Limb (tissue), 2 donors: ENCODE results near the gene NPAS3.

Source experiments
- DNase-seq, 2 donors: peaks; one replicate each; pipeline ENCODE4 v3.0.0-alpha.2; 2016; ENCODE audit errors: extremely low spot score in 2 of 2

NPAS3 gene

DNA sequence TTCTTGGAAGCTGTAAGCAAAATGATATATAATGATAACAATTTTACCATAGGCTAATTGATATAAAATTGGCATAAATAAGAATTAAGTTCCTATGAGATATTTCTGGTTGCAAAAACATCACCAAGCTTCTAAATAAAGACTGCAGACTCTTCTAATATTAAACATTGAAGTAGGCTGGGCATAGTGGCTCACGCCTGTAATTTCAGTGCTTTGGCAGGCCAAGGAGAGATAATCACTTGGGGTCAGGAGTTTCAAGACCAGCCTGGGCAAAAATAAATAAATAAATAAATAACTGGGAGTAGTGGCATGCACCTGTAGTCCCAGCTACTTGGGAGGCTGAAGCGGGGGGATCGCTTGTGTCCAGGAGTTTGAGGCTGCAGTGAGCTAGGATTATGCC, 71.8 kb downstream of the NPAS3 start:
- DNase-seq = no peak

DNA sequence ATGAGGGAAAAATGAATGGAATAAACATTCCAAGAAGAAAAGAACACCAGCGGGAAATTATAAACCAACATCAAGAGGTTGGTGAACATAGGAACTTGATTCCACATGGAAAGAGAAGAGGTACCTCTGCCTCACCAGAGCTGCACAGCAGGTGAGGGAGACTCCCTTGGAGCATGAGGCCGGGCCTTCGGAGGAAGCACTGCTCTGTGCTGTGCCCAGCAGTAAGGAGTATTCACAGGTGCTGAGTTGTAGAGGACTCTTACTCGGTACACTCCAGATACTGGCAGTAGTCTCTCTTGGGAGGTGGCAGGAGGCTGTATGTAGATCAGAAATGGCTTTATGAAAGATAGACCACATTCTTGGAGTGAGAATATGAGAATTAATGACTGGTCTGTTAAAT, 76.0 kb downstream of the NPAS3 start:
- DNase-seq = no peak

DNA sequence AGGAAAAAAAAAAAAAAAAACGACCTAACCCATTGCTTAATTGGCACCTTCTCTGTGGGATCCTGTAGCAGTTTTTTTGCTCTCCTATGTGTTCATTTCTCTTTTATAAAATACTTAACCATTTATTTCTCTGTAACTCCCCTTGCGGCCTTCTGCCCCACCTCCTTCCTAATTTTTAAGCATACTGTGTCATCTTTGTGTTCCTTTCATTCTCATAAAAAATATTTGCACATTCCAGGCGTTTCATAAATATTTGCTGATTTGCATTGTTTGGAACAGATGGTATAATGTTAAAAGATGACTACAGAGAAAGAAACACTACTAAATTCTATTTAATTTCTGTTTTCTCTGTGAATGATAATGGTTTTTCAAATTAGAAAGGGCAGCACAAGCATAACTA, 77.9 kb downstream of the NPAS3 start:
- DNase-seq = no peak

DNA sequence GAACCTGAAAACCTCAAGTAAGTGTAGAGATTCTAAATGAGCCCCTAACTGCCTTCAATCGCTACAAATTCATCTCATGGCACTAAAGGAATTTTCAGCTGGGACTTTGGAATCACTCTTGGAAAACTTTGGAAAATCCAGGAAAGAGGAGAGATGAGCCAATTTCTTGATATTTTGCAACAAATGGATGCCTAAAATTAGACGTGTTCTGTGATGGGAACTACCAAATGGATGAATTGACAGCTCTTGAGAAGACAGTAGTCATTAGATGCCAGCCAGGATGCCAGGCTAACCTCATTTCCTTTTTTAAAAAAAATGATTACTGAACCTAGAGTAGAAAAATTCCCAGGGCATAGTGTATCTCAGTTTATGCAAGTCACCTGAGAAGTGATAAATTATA, 78.3 kb downstream of the NPAS3 start:
- no peak for DNase-seq

DNA sequence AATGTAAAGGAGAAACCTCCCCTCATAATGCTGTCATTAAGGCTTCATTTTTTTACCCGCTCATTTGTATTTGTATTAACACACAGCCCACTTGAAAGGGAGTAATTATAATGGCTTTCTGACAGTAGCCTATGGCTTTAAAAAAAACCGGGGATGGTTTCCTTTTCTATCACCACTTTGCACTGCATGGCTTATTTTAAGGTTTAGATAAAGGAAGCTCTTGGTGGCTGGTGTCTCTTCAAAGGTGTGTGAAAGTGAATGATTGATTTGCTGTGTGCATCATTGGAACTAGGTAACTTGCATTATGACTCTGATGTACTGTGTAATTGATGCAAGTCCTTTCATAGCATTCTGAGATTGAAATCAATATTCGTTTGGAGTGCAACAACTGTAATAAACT, 80.7 kb downstream of the NPAS3 start:
- no peak for DNase-seq

DNA sequence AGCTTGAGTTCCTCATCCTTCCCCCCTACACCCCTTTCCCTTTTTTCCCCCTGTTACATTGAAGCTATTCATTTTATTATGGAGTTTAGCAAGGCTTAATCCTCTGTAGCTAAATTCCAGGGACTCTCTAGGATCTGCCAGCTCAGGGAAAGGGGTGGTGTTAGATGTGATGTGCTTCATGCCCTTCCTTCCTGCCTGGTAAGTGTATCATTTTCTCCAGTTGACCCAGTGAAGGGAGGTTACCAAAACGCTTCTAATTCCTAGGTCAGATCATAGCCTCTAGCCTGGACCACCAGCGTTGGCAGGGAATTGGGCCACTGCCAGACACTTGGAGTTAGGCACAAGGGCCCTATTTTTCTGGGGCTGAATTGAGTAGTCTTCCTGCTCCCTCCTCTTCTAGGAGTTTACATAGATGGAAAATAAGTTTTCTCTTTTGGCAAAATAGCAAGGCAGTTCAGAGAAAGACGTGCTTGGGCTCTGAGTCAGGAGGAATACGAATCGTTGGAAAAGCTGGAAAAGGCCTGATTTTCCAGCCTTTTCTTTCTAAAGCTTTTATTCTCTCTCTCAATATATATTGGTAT, 88.3 kb downstream of the NPAS3 start:
- DNase-seq = peak; percentile 71 to 79

DNA sequence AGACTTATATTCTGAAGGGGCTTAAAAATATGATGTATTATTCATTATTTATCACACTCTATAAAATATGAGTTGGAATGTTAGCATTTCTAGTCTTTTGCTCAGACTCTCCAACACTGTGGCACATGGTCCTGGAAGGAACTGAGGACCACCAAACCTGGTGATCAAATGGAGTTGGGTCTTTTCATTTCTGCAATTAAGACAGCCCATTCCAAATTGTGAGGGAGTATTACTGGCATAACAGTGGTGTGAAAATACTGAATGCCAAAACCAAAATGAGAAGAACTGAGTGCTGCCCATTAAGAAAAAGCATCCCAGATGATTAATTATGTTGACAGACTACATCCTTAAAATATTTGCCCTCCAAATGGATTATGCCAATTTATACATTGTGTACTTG, 90.8 kb downstream of the NPAS3 start:
- DNase-seq = no peak

DNA sequence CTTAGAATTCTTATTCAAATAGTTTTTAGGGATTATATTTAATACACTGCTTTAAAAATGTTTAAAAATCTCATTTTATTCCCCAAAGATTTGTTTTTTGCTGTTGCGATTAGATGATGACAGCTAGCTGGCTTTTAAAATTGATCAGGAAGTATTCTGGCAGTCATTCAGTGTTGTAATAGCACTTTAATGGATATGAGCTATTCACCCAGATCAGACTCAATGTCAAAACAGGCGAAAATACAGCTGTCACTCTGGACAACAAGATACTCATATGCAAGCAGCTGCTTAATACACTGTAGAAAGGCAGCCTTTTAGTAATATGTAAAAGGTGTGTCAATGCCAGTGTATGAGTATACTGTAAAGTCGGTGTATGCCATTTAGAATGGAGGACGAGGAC, 91.7 kb downstream of the NPAS3 start:
- DNase-seq = peak in 1 of 2 donors; percentile 14

DNA sequence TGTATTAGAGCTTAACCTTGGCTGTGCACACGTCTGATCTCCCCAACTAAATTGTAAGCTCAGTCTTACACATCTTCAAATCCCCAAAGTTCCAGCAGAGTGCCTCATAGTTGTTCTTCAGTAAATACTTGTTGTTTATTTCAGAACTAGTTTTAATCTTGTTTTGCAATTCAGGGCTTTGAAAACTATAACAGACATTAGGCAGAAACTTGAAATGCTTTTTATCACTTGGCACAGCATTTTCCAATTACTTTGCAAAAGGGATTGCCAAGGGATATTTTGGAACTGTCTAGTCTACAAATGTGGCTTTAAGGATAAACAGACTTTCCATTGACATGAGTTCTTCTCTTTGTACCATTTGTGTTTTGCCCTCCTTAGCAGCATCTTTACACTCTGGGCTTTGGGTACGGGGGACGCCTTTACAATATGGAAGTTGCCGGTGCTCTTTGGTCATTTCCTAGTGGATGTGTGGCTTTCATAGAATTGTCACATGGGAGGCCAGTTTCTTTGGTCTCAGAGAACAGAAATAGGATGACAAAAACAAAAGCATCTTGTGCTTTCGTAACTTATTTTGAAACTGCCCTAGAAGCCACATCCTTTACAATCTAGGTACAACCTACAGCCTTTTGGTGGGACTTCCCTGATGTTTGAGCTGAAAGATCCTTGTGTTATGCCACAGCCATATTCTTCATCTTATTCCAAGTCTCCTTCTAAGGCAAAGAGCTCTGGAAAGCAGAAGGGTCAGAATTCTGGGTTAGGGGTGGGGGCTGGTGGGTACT, 96.9 kb downstream of the NPAS3 start:
- DNase-seq = no peak

DNA sequence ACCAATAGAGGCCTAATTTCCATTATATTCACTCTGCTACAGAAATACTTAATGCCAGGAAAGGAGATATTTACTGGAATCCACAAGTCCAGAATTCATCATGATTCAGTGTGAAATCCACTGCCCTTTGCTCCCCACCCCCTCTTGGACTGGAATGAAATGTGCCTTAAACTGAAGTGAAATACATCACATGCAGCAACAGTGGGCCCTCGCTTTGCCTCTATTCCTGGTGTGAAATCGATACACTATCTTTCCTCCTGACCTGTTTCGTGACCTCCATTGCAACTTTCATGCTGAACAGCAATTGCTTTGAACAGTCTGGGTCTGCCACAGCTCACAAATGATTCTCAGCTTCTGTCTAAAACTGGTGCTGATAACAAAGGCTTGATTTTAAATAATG, 100.6 kb downstream of the NPAS3 start:
- no peak for DNase-seq

DNA sequence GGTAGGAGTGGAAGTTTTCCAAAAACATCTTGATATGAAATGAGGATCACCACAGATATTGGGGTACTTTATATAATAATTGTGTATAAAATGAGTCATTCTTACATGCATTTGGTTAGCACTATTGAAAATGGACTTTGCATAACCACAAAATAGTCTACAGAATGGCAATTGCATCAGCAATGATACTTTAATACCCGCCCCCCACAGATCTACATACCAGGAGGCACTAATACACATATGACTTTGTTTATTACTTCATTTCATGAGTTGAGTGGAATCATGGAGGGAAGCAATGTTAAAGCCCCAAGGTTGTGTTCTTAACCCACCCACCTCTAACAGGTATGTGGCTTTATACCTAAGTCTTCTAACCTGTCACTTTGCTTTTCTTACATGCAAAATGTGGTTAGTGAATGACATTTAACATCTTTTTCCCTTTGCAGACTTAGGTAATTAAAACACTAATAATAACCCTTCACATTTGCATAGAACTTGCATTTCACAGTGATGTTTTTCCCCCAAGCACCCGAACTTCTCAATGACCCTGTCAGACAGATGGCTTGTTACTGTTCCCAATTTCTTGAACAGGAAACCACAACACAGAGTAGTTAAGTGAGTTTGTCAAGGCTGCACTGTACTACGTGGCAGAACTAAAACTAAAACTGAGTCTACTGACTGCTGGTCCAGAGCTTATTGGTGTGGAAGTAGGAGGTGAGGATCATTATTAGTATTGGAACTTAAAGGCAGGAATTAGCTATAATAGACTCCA, 101.9 kb downstream of the NPAS3 start:
- no peak for DNase-seq

DNA sequence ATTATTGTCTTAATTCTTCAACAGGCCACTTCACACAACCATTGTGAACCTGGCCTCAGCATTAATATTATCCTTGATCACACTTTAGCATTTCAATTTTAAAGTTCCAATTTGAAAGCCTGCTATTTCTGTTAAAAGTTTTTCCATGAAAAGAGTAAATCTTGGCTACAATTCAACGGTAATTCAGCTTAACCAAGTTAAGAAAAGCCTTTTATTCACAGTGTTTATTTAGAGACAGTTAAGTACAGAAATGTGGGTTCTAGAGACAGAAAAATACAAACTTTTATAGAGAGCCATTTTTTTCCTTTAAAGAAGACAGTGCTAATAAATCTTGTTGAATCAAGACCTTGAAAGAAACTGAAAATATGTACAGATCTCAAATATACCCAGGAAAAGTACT, 103.9 kb downstream of the NPAS3 start:
- DNase-seq = no peak

DNA sequence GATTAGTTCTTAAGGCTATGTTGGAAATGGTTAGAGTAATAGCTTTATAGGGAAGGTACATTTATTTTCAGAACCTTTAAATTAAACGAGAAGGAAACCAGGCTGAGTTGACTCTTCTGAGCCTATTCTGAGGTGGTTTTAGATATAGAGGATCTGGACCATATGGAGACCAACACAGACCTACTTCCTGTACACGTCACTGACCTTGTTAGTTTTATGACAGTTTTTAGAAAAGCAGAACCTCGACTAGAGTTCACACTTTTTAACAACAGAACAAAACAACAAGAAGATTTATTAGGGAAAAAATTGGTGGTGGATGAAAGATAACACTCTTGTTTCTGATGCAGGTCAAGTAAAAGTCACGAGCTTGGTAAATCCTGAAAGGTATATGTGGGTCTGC, 107.1 kb downstream of the NPAS3 start:
- DNase-seq = no peak

DNA sequence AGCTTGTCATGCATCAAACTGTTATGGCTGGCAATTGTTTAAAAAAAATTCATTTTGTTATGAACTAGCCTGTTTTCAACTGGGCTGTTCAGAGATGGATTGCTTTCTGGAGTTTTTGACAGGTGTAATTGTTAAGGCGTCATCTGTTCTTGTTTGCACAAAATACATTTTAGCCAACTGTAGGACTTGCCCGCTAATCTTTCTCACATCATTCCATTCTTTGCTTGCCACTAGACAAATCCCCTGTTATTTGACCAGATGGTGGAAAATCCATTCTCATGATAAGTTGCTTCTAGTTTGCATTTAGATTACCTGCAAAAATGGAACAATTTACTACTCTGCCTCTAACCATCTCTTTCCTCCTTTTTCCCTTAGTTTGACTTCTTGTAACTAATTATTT, 114.3 kb downstream of the NPAS3 start:
- DNase-seq = no peak

DNA sequence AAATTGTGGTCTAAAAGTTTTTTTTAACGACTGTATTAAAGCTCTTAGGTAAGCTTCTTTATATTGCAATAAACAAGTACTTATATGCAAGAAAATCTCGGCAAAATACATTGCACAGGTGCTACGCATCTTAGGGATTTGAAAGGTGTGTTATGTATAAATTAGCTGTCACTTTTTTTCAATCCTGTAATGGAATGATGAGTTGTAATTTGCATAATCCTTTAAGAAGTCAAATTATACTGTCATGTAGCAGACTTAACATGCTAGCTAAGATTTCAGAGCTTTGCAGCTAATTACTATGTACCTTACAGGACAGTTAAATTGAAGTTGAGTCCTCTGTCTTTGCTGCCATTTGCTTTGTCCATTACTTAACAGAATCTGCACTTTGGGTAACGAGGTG, 117.5 kb downstream of the NPAS3 start:
- no peak for DNase-seq

DNA sequence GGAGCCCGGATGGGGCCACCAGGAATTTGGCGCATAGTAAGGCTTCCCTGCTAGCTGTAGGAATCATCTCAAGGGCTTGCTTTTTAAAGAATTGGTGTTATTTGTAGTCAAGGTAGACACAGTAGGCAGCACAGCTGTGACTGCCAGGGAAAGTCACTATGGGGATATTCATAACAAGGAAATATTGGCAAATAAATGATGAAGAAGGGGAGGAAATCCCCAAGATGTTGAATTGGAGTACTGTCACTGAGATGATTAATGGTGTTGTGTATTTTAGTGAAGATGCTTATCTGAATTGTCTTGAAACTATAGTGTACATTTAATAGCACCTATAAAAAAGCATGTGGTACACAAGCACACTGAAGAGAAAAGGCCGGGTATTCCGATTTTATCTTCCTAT, 118.9 kb downstream of the NPAS3 start:
- no peak for DNase-seq

DNA sequence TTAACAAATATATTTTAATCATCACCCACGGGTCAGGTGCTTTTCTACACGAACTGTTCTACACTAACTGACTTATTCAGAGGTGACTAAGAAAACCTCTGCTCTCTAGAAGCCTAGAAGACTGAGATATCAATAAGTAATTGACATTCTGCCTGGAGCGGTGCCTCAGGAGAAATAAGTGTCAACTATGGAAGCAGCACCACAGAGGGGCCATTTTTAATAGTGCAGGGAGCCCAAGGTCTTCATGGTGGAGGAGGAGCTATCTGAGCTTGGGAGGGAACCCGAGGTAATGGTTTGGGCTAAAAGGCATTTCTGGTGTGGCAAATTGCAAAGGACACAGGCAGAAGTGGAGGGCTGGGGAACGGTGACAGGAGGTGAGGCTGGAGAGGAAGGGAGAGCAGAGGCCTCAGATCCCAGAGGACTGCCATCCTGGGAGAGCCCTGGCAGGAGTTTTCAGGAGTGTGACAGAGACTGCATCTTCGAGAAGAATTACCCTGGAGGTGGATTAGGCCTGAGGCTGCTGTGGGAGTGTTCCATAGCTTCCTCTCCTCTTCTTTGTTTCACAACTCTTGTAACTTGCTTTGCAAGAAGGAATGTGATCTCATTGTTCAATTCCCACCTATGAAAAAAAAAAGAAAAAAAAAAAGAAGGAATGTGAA, 123.1 kb downstream of the NPAS3 start:
- no peak for DNase-seq

DNA sequence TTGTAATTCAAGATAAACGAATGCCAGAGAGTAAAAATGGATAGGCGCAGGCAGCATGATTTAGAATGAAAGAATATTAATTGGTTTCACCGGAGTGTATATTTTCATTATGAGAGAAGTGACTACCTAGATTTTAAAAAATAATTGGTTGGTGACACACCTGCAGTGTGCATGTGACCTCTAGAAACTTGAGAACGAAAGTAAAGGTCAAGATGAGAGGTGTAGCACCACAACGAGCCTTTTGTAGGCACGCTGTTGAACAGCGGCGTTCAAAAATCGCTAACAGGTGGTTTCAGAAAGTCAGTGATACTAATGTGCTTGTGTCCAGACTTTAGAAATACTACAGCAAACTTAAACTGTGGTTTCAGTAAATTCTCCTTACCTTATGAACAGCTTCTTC, 123.8 kb downstream of the NPAS3 start:
- no peak for DNase-seq

DNA sequence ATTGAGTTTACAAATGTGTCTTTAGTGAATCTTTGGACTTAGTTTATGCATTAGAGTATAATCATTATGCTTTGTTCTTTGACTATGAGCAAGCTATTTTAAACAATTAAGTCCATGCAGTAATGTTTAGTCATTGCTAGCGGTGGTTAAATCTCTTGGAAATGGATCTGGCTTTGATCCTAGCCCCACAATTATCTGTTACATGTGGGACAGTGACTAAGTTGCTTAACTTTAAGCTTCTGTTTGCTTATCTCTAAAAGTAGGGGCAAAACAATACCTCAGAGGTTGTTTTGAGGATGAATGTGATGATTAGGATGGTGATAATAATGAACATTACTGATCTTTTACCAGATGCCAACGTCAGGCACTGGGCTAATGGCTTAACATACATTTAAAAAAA, 124.2 kb downstream of the NPAS3 start:
- no peak for DNase-seq

DNA sequence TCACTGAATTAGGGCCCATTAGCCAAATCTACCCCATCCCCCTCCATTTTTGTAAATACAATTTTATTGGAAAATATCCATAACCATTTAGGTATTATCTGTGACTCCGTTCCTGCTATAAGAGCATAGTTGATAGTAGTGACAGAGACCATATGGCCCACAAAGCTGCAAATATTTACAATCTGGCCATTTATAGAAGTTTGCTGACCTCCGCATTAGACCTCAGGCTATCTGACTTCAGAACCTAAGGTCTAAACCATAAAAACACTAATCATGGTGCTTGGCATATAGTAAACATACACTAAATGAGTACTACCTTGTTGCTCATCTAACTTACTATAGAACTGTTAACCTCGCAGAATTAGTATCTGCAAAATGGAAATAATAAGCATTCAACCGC, 124.8 kb downstream of the NPAS3 start:
- no peak for DNase-seq

DNA sequence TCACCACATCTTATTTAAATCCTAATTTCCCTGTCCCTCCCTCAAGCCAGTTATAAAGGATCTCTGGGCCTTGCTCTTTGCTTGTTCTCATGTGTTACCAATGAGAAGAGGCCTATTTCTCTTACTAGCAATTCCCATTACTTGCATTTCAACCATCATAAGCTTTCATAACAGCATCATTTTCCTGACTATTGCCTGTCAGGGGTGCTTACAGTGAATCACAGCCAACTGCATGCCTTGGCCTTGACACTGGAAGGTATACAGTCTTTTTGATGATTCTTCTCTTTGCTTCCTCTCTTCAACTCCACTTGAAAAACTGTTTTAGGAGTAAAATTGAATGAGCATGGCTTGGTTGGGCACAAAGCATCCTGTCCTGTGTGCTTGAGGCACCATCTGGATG, 127.0 kb downstream of the NPAS3 start:
- no peak for DNase-seq

DNA sequence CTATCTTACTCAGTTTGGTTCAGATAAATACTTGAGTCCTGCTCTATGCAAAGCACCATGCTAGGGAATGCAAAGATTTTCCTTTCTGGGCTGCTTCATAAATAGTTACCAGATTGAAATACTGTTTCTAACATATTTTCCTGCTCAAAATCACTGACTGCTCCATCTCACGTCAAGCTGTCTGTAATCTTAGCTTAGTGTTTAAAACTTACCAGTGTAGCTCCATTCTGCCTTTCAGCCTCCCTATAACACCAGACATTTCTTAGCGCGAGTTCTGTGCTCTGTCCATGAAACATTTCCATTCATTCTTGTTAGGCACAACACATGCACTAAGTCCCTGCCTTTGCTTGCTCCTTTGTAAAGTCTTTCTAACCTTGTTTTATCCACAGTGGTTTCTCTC, 129.4 kb downstream of the NPAS3 start:
- DNase-seq = no peak
